Caco-2 (cell line): Measurements from ENCODE around the gene CHIC2. TPM values are rescaled to one million over a fixed set of nuclear protein-coding genes. Genes with fewer than 3 reads are reported as not detected.

Source experiments
- BruUV-seq: library from RNA; stranded (reverse); fragments of 400-500 nt; replicated peaks from 2 replicates; lab custom pipeline; 2021; lab: Mats Ljungman, UMichigan
- CTCF ChIA-PET: fragments of 300-600 bp; sonication (Branson Sonifier 250); formaldehyde crosslinking; loops from one replicate; lab custom pipeline; 2022; ENCODE audit warnings: antibody characterized with exemption; lab: Charles Lee
- POLR2A ChIA-PET: fragments of 300-600 bp; sonication (Branson Sonifier 250); formaldehyde crosslinking; loops from one replicate; lab custom pipeline; 2022; ENCODE audit warnings: antibody characterized with exemption; lab: Charles Lee
- DNase-seq, 2 experiments: peaks; one replicate each; pipeline versions ENCODE4 v3.0.0 to v3.0.0-alpha.2; 2020 to 2022
- H3K27me3 ChIP-seq: replicated peaks from 2 replicates; pipeline ENCODE4 v1.6.0; 2011; ENCODE audit warnings: low read length; ENCODE audit not compliant: control insufficient read depth, insufficient read depth
- H3K36me3 ChIP-seq: 2 replicates; pipeline ENCODE4 v1.5.1; 2011; ENCODE audit warnings: low read length; ENCODE audit not compliant: control insufficient read depth, insufficient read depth
- H3K4me1 ChIP-seq: fragments of 250-450 bp; sonication (Bioruptor Pico); 2 replicates; pipeline ENCODE4 v1.5.1; 2020; ENCODE audit warnings: mild to moderate bottlenecking
- H3K4me3 ChIP-seq: 2 replicates; pipeline ENCODE4 v1.5.1; 2011; ENCODE audit warnings: low read depth, mild to moderate bottlenecking, control low read depth, low read length
- H3K9me3 ChIP-seq: fragments of 250-450 bp; sonication (Bioruptor Pico); 2 replicates; pipeline ENCODE4 v1.5.1; 2020; ENCODE audit warnings: mild to moderate bottlenecking, moderate library complexity
- H3K27ac Mint-ChIP-seq: one replicate; pipeline ENCODE4 v1.8.0; 2022; ENCODE audit warnings: mixed read lengths; ENCODE audit not compliant: unreplicated experiment
- H3K27me3 Mint-ChIP-seq: one replicate; pipeline ENCODE4 v1.8.0; 2022; ENCODE audit warnings: mixed read lengths; ENCODE audit not compliant: insufficient read depth, unreplicated experiment
- H3K36me3 Mint-ChIP-seq: one replicate; pipeline ENCODE4 v1.8.0; 2022; ENCODE audit warnings: mild to moderate bottlenecking, mixed read lengths; ENCODE audit not compliant: insufficient read depth, unreplicated experiment
- H3K4me1 Mint-ChIP-seq: one replicate; pipeline ENCODE4 v1.8.0; 2022; ENCODE audit warnings: low read depth, mixed read lengths; ENCODE audit not compliant: unreplicated experiment
- H3K4me3 Mint-ChIP-seq: one replicate; pipeline ENCODE4 v1.8.0; 2022; ENCODE audit warnings: mild to moderate bottlenecking, moderate library complexity, mixed read lengths; ENCODE audit not compliant: unreplicated experiment
- H3K9me3 Mint-ChIP-seq: one replicate; pipeline ENCODE4 v1.8.0; 2022; ENCODE audit warnings: mixed read lengths; ENCODE audit not compliant: unreplicated experiment
- CTCF ChIP-seq, 2 experiments: fragments of 200-600 bp in 1 of 2; IDR thresholded peaks; 1 replicate in 1 of 2; 2 replicates in 1 of 2; pipeline versions ENCODE4 v1.5.1 to v1.8.0; 2011 to 2022; ENCODE audit warnings: antibody characterized with exemption in 1 of 2, control low read depth in 1 of 2, inconsistent platforms in 1 of 2, low read depth in 1 of 2, low read length in 1 of 2, mild to moderate bottlenecking in 1 of 2, moderate library complexity in 1 of 2; ENCODE audit not compliant: insufficient read depth in 1 of 2, severe bottlenecking in 1 of 2, unreplicated experiment in 1 of 2
- intact Hi-C: fragments of 100-400 bp; cut with micrococcal nuclease; formaldehyde crosslinking; loops from one replicate; pipeline ENCODE4 v1.10.0; 2022; ENCODE audit not compliant: unreplicated experiment
- total RNA-seq: library from RNA; stranded (reverse); gene quantifications from 2 replicates; pipeline ENCODE4 v1.2.3, GENCODE V29; 2022

CHIC2 gene
- total RNA-seq, 1 experiment from 2014 or later: 30.0 TPM

- BruUV-seq: no TSS peak
- Mint-ChIP-seq H3K9me3 (no peaks in the 10 kb centered on the region), H3K27me3 (no peaks in the 10 kb centered on the region), H3K36me3 (no peaks in the 10 kb centered on the region), H3K27ac (no peak overlapping the region), H3K4me1 (no peaks in the 10 kb centered on the region), H3K4me3 (no peak overlapping the region)
- TF ChIP-seq CTCF (IDR thresholded peaks at IDR 0.05; ENCODE audit: insufficient read depth in 1 of 2, low read depth in 1 of 2, low read length in 1 of 2, severe bottlenecking in 1 of 2, unreplicated experiment in 1 of 2): no peak
- ChIA-PET POLR2A (no interaction called here), CTCF (no interaction called here)
- Histone ChIP-seq H3K4me3 (no peak overlapping the region), H3K36me3 (no peaks in the 10 kb centered on the region), H3K4me1 (peaks cover 4% of the 10 kb centered on the region; the same call in 1 of the 2 replicates), H3K9me3 (no peaks in the 10 kb centered on the region), H3K27me3 (no peaks in the 10 kb centered on the region)
- DNase-seq: no peak
- intact Hi-C loops: no loop called here
Observed at GRCh38 chr4:54017974-54018373, 46.4 kb downstream of the CHIC2 start.

GRCh38 chr4:54017308-54017707 lies 47.1 kb downstream of the CHIC2 start:
- ChIA-PET CTCF (interaction anchor here (0.6 kb wide), 1 partner anchor 162 kb away, joined by 3 read pairs; no protein-coding TSS in a partner anchor), POLR2A (no interaction called here)
- H3K36me3 Mint-ChIP-seq: no peaks in the 10 kb centered on the region
- peaks cover 10% of the 10 kb centered on the region; the same call in 1 of the 2 replicates for H3K4me1 ChIP-seq
- no peaks in the 10 kb centered on the region for H3K36me3 ChIP-seq
- H3K4me3 ChIP-seq: no peak overlapping the region
- intact Hi-C loops: no loop called here
- no peaks in the 10 kb centered on the region for H3K9me3 ChIP-seq
- H3K4me3 Mint-ChIP-seq: no peak overlapping the region
- H3K27ac Mint-ChIP-seq: no peak overlapping the region
- H3K27me3 ChIP-seq: no peaks in the 10 kb centered on the region
- no peak for TF ChIP-seq CTCF (IDR thresholded peaks at IDR 0.05; ENCODE audit: insufficient read depth in 1 of 2, low read depth in 1 of 2, low read length in 1 of 2, severe bottlenecking in 1 of 2, unreplicated experiment in 1 of 2)
- no peaks in the 10 kb centered on the region for H3K9me3 Mint-ChIP-seq
- H3K4me1 Mint-ChIP-seq: peaks cover 5% of the 10 kb centered on the region
- H3K27me3 Mint-ChIP-seq: no peaks in the 10 kb centered on the region
- DNase-seq: no peak
- no TSS peak for BruUV-seq

- H3K27ac Mint-ChIP-seq: no peak overlapping the region
- 0 out of 2 replicates have a peak, but pooled peaks cover under 1% of the 10 kb centered on the region for H3K9me3 ChIP-seq
- peaks cover 13% of the 10 kb centered on the region for H3K4me1 ChIP-seq
- H3K9me3 Mint-ChIP-seq: no peaks in the 10 kb centered on the region
- H3K36me3 Mint-ChIP-seq: no peaks in the 10 kb centered on the region
- no peaks in the 10 kb centered on the region for H3K27me3 Mint-ChIP-seq
- no peak for TF ChIP-seq CTCF (IDR thresholded peaks at IDR 0.05; ENCODE audit: insufficient read depth in 1 of 2, low read depth in 1 of 2, low read length in 1 of 2, severe bottlenecking in 1 of 2, unreplicated experiment in 1 of 2)
- ChIA-PET POLR2A (no interaction called here), CTCF (no interaction called here)
- BruUV-seq: no TSS peak
- no peak overlapping the region for H3K4me3 ChIP-seq
- intact Hi-C loops: no loop called here
- H3K36me3 ChIP-seq: no peaks in the 10 kb centered on the region
- H3K27me3 ChIP-seq: no peaks in the 10 kb centered on the region
- peaks cover 6% of the 10 kb centered on the region for H3K4me1 Mint-ChIP-seq
- H3K4me3 Mint-ChIP-seq: no peak overlapping the region
- DNase-seq: no peak
Observed at GRCh38 chr4:54016504-54016903, 47.9 kb downstream of the CHIC2 start.
